Neural progenitor cell (in vitro differentiated cells): Measurements from ENCODE around the gene SBF2. TPM values are rescaled to one million over a fixed set of nuclear protein-coding genes. Genes with fewer than 3 reads are reported as not detected.
A peak's percentile ranks its signal among the peaks of the same experiment; 100 is the strongest.

Experiments used
- DNase-seq: peaks from one replicate; pipeline ENCODE4 v3.0.0-alpha.2; 2016; ENCODE audit warnings: low spot score
- H2AFZ ChIP-seq: fragments of 200-600 bp; sonication (generic); replicated peaks from 2 replicates; pipeline ENCODE4 v1.6.1; 2016; ENCODE audit warnings: antibody characterized with exemption
- H3F3A ChIP-seq: fragments of 200-600 bp; sonication (generic); 2 replicates; pipeline ENCODE4 v1.6.1; 2016; ENCODE audit warnings: antibody characterized with exemption, low read depth
- H3K27ac ChIP-seq: fragments of 200-600 bp; sonication (generic); 2 replicates; pipeline ENCODE4 v1.5.1; 2016; ENCODE audit warnings: mild to moderate bottlenecking
- H3K27me3 ChIP-seq: fragments of 200-600 bp; sonication (generic); 2 replicates; pipeline ENCODE4 v1.6.1; 2016; ENCODE audit warnings: mild to moderate bottlenecking, moderate library complexity
- H3K36me3 ChIP-seq: fragments of 200-600 bp; sonication (generic); 2 replicates; pipeline ENCODE4 v1.5.1; 2016
- H3K4me1 ChIP-seq: fragments of 200-600 bp; sonication (generic); 2 replicates; pipeline ENCODE4 v1.6.1; 2016; ENCODE audit warnings: mixed run types
- H3K4me2 ChIP-seq: fragments of 200-600 bp; sonication (generic); 2 replicates; pipeline ENCODE4 v1.6.1; 2016
- H3K4me3 ChIP-seq: fragments of 200-600 bp; sonication (generic); 2 replicates; pipeline ENCODE4 v1.5.1; 2016
- H3K79me2 ChIP-seq: fragments of 200-600 bp; sonication (generic); 2 replicates; pipeline ENCODE4 v1.6.1; 2016; ENCODE audit warnings: low read depth
- H3K9ac ChIP-seq: fragments of 200-600 bp; sonication (generic); 2 replicates; pipeline ENCODE4 v1.6.1; 2016
- H3K9me3 ChIP-seq: fragments of 200-600 bp; sonication (generic); 2 replicates; pipeline ENCODE4 v1.5.1; 2016; ENCODE audit warnings: low read depth
- H4K20me1 ChIP-seq: fragments of 200-600 bp; sonication (generic); 2 replicates; pipeline ENCODE4 v1.6.1; 2016; ENCODE audit warnings: low read depth
- H3K27ac Mint-ChIP-seq: 3 replicates; pipeline ENCODE4 v1.8.0; 2021; ENCODE audit warnings: mixed read lengths
- H3K27me3 Mint-ChIP-seq: 2 replicates; pipeline ENCODE4 v1.8.0; 2022; ENCODE audit warnings: low read depth, mild to moderate bottlenecking, inconsistent platforms, moderate library complexity, mixed read lengths; ENCODE audit not compliant: insufficient read depth
- H3K36me3 Mint-ChIP-seq: 3 replicates; pipeline ENCODE4 v1.8.0; 2021; ENCODE audit warnings: mixed read lengths
- H3K4me1 Mint-ChIP-seq: 3 replicates; pipeline ENCODE4 v1.8.0; 2021; ENCODE audit warnings: mixed read lengths
- H3K4me3 Mint-ChIP-seq: 3 replicates; pipeline ENCODE4 v1.8.0; 2021; ENCODE audit warnings: mild to moderate bottlenecking, moderate library complexity, mixed read lengths
- H3K9me3 Mint-ChIP-seq: 3 replicates; pipeline ENCODE4 v1.8.0; 2020; ENCODE audit warnings: mixed read lengths
- CTCF ChIP-seq: fragments of 200-600 bp; sonication (generic); IDR thresholded peaks from 2 replicates; pipeline ENCODE4 v1.5.1; 2017; ENCODE audit warnings: antibody characterized with exemption, mild to moderate bottlenecking
- EZH2 ChIP-seq: fragments of 200-600 bp; sonication (generic); IDR thresholded peaks from 2 replicates; pipeline ENCODE4 v1.6.1; 2017; ENCODE audit warnings: antibody characterized with exemption, mild to moderate bottlenecking, moderate library complexity
- EZH2phosphoT487 ChIP-seq: fragments of 200-600 bp; sonication (generic); IDR thresholded peaks from 2 replicates; pipeline ENCODE4 v1.6.1; 2017; ENCODE audit warnings: antibody characterized with exemption
- total RNA-seq: library from RNA; depleted of rRNA; stranded (reverse); fragments of >200 nt; gene quantifications from 2 replicates; pipeline ENCODE4 v1.2.3, GENCODE V29; 2015; ENCODE audit warnings: low replicate concordance

The SBF2 gene
- total RNA-seq, 1 donor from 2014 or later: 48.2 TPM

GRCh38 chr11:10303558-10304363 is 9.7 kb upstream of the SBF2 start:
- H3K36me3 Mint-ChIP-seq: no peaks in the 10 kb centered on the region
- Histone ChIP-seq H3K4me3 (peak overlapping the region; percentile 52), H3K4me1 (peaks cover 33% of the 10 kb centered on the region), H3F3A (peaks cover 42% of the 10 kb centered on the region), H3K4me2 (peak overlapping the region; percentile 80), H4K20me1 (peaks cover 29% of the 10 kb centered on the region), H3K36me3 (no peaks in the 10 kb centered on the region), H3K9me3 (no peaks in the 10 kb centered on the region), H3K27me3 (peaks cover 97% of the 10 kb centered on the region), H3K79me2 (no peaks in the 10 kb centered on the region), H3K9ac (no peak overlapping the region), H3K27ac (no peak overlapping the region), H2AFZ (peak overlapping the region; percentile 43)
- peak; percentile 41 for DNase-seq
- peaks cover 30% of the 10 kb centered on the region for H3K27me3 Mint-ChIP-seq
- H3K4me1 Mint-ChIP-seq: peaks cover 28% of the 10 kb centered on the region
- H3K4me3 Mint-ChIP-seq: peak overlapping the region; percentile 95
- TF ChIP-seq EZH2phosphoT487: peak; percentile 77
- no peak for TF ChIP-seq EZH2
- TF ChIP-seq CTCF: no peak
- H3K27ac Mint-ChIP-seq: peak overlapping the region; percentile 92
- H3K9me3 Mint-ChIP-seq: no peaks in the 10 kb centered on the region

- H3F3A ChIP-seq: peaks cover 39% of the 10 kb centered on the region
- Mint-ChIP-seq H3K9me3 (no peaks in the 10 kb centered on the region), H3K27me3 (peaks cover 32% of the 10 kb centered on the region), H3K4me1 (peaks cover 25% of the 10 kb centered on the region), H3K36me3 (no peaks in the 10 kb centered on the region), H3K4me3 (peak overlapping the region; percentile 95), H3K27ac (peak overlapping the region; percentile 82)
- peak; percentile 79 for DNase-seq
- peak overlapping the region; percentile 80 for H3K4me2 ChIP-seq
- peak overlapping the region; percentile 43 for H2AFZ ChIP-seq
- peak overlapping the region; percentile 52 for H3K4me3 ChIP-seq
- H3K4me1 ChIP-seq: peaks cover 26% of the 10 kb centered on the region
- peaks cover 29% of the 10 kb centered on the region for H4K20me1 ChIP-seq
- H3K9ac ChIP-seq: no peak overlapping the region
- H3K36me3 ChIP-seq: no peaks in the 10 kb centered on the region
- H3K27me3 ChIP-seq: peaks cover 94% of the 10 kb centered on the region
- H3K9me3 ChIP-seq: no peaks in the 10 kb centered on the region
- no peak for TF ChIP-seq CTCF
- TF ChIP-seq EZH2phosphoT487: peak; percentile 90
- TF ChIP-seq EZH2: peak; percentile 58
- H3K79me2 ChIP-seq: no peaks in the 10 kb centered on the region
- H3K27ac ChIP-seq: no peak overlapping the region
These were observed 8.9 kb upstream of the SBF2 start for GRCh38 chr11:10302744-10303557.

- peaks cover 35% of the 10 kb centered on the region for H3K27me3 Mint-ChIP-seq
- H3K27me3 ChIP-seq: peaks cover 92% of the 10 kb centered on the region
These were observed 8.3 kb upstream of the SBF2 start for GRCh38 chr11:10302359-10302743.

More at GRCh38 chr11:10302359-10302743, 8.3 kb upstream of the SBF2 start:
- no peak for TF ChIP-seq EZH2phosphoT487
- TF ChIP-seq CTCF: no peak
- peak; percentile 67 for TF ChIP-seq EZH2
- peaks cover 25% of the 10 kb centered on the region for H3K4me1 ChIP-seq
- DNase-seq: peak; percentile 28
- H3K79me2 ChIP-seq: no peaks in the 10 kb centered on the region
- H3K4me3 ChIP-seq: peak overlapping the region; percentile 52
- no peaks in the 10 kb centered on the region for H3K36me3 ChIP-seq
- no peak overlapping the region for H3K9ac ChIP-seq
- peaks cover 29% of the 10 kb centered on the region for H4K20me1 ChIP-seq
- peaks cover 37% of the 10 kb centered on the region for H3F3A ChIP-seq
- peak overlapping the region; percentile 80 for H3K4me2 ChIP-seq
- Mint-ChIP-seq H3K36me3 (no peaks in the 10 kb centered on the region), H3K9me3 (no peaks in the 10 kb centered on the region), H3K4me3 (peak overlapping the region; percentile 95), H3K27ac (peak overlapping the region; percentile 82), H3K4me1 (peaks cover 25% of the 10 kb centered on the region)
- H3K27ac ChIP-seq: no peak overlapping the region
- H2AFZ ChIP-seq: no peak overlapping the region
- H3K9me3 ChIP-seq: no peaks in the 10 kb centered on the region
